GM12872 (cell line): Measurements from ENCODE around the gene NRG3.

Experiments
- TF ChIP-seq, protein P1 (sequence below): IDR thresholded peaks from 3 replicates; pipeline ENCODE4 v1.5.1; 2011; ENCODE audit warnings: low read depth, mild to moderate bottlenecking, low read length, moderate library complexity; ENCODE audit not compliant: insufficient read depth

Gene NRG3

DNA sequence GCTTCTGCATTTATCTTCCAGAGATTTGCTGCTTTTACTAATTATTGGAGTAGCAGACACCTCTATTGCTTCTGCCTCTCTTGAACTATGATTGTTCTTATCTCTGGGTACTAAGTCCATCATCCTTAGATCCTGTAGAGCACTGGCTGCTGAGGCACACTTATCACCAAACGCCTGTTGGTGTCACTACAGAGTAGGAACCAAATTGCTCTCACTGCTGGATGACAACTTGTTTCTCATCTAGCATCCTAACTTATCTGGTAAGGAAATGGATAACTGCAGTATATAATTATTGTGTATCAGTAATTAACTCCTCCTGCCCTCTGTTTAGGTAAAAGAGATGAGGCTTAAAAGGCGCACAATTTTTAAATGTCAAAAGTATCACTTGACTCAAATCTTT is 1059.4 kb downstream of the NRG3 start:
- TF ChIP-seq, protein P1, sequence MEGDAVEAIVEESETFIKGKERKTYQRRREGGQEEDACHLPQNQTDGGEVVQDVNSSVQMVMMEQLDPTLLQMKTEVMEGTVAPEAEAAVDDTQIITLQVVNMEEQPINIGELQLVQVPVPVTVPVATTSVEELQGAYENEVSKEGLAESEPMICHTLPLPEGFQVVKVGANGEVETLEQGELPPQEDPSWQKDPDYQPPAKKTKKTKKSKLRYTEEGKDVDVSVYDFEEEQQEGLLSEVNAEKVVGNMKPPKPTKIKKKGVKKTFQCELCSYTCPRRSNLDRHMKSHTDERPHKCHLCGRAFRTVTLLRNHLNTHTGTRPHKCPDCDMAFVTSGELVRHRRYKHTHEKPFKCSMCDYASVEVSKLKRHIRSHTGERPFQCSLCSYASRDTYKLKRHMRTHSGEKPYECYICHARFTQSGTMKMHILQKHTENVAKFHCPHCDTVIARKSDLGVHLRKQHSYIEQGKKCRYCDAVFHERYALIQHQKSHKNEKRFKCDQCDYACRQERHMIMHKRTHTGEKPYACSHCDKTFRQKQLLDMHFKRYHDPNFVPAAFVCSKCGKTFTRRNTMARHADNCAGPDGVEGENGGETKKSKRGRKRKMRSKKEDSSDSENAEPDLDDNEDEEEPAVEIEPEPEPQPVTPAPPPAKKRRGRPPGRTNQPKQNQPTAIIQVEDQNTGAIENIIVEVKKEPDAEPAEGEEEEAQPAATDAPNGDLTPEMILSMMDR = 0 out of 3 replicates have a peak, but pooled peaks have one; percentile 8

DNA sequence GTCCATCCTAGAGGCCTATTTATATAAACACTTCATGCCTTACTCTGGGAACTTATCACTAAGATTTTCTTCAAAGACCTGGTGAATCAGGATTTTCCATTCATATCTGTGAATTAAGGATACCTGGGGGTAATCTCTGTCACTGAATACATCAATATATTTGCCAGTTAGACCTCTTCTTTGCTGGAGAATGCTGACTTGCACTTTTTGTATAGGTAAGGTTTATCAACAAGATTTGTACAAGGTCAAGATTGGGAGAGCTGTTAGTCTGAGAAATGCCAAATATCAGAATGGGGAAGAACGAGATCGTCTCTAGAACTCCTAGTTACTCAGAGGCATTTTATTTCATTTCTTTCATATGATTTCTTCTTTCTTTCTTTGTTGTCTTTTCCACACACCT is 1060.0 kb downstream of the NRG3 start:
- TF ChIP-seq, protein P1 = no peak

DNA sequence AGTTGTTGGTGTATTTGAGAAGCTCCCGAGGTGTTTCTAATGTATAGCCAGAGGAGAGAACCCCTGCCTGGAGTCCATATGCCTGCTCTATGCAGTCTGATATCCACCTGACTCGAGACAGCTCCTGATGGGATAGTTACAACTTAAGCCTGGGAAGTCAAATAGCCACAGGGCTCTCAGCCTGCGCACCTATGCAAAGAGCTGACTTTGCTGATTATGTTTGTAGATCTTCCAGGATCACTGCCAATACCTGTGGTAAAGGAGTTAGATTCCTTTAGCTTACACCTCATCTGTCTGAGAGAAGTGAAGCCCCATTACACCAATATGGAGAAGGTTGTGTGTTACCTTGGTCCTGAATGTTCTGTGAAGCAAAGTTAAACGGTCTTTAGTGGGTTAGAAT is 1063.3 kb downstream of the NRG3 start:
- TF ChIP-seq, protein P1 = no peak

DNA sequence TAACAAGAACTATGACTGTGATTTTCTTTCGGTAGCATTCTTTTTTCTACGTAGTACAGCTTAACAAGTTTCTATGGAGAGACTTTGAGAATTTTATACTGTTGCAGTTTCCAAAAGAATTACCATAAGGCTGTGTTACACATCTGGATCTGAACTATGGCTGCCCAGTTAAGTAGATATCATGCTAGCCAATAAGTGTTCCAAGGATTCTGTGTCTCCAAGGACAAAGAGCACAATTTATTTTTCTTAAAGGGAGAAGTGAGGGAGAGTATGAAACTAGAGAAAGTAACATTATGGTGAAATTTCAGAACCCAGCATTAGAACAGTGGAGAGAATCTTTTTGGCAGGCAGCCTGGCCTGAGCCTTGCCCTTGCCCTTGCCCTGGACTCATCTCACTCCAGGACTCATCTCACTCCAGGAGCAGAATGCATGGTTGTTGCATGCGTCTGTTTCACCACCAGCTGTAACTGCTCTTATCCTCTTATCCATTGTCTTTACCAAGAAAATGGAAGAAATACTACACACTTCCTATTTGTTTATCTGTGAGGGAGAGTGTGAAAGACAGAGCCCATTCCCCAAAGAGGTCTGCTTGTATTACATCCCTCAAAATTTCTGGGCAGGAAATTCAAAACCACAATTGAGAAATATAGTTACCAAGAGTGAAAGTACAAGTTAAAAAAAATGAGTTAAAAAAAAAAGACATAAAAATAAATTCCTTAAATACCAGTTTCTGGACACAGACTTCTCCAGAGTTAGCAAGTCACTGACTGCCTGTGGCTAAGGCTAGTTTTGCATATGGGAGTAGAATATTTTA is 1067.5 kb downstream of the NRG3 start:
- TF ChIP-seq, protein P1 = no peak

DNA sequence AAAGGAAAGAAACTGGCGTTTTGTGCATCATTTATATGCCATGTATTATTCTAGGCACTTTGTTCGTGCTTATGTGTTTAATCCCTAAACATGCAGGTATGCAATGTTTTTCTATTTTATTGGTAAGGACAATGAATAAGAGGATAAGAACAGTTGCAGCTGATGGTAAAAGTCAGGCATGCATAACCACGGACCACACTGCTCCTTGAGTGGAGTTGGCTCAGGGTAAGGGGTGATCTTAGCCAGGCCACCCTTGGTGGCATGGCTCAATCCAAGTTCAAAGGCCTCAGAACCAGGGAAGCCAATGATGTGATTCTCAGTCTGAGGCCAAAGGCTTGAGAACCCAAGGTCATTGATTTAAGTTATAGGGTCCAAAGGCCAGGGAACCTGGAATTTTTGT is 1068.1 kb downstream of the NRG3 start:
- TF ChIP-seq, protein P1 = no peak

DNA sequence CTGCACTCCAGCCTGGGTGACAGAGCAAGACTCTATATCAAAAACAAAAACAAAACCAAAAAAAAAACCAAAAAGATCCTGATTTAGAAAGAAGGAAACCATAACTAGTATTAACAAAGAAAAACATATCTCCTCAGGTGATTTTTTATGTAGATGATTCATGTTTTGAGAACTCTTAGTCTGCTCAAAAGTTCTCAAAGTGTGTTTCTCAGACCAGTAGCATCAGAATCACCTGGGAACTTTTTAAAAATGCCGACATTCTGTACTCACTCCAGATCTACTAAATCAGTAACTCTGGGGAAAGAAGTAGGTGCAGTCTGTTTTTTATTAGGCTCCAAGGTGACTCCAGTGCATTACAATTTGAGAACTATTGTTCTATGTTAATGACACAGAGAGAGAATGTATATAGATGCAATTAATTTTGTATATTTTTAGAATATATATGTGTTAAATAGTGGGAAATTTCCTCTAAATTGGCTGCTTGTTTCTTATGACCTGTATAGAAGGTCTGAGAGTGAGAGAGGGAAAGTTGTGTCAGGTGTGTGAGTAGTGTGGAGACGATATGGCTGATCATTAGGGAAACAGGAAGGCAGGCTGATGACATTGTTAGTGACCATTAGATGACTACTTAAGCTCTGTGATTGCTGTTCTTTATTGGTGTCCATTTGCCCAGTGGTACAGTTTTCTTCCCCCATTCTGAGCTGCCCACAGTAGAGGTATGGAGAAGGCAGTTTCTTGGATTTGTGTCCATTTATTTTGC is 1075.0 kb downstream of the NRG3 start:
- TF ChIP-seq, protein P1 = no peak

DNA sequence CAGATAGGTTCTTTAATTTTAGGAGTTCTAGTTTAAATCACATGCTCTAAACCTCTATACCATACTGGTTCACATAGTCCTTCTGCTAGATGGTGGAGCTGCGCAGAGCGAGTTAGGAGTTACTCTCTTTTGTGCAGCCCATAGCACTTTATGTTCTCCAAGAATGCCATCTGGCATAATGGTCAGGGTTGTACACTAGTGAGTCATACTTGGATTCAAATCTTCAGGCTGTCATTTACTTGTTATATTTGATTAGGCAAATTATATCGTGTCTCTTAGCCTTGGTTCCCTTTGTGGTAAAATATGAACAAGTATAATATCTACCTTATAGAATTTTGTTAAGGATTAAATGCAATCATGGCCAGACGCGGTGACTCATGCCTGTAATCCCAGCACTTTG is 1078.3 kb downstream of the NRG3 start:
- TF ChIP-seq, protein P1 = no peak
